KMS-11 (cell line): ENCODE results near the gene PLIN3.
A peak's percentile ranks its signal among the peaks of the same experiment; 100 is the strongest.

Experiments used
- H2AFZ ChIP-seq: fragments of 200-600 bp; sonication (generic); 2 replicates; pipeline ENCODE4 v1.6.1; 2016; ENCODE audit warnings: antibody characterized with exemption, mixed run types, low read depth
- H3K27ac ChIP-seq: fragments of 200-600 bp; sonication (generic); 2 replicates; pipeline ENCODE4 v1.6.1; 2016; ENCODE audit warnings: mild to moderate bottlenecking, mixed run types
- H3K27me3 ChIP-seq: fragments of 200-600 bp; sonication (generic); 2 replicates; pipeline ENCODE4 v1.6.1; 2017; ENCODE audit warnings: mild to moderate bottlenecking, low read depth, mixed run types, moderate library complexity; ENCODE audit not compliant: insufficient read depth
- H3K36me3 ChIP-seq: fragments of 200-600 bp; sonication (generic); 2 replicates; pipeline ENCODE4 v1.6.1; 2017; ENCODE audit warnings: mild to moderate bottlenecking, mixed run types; ENCODE audit not compliant: insufficient read depth
- H3K4me1 ChIP-seq: fragments of 200-600 bp; sonication (generic); 2 replicates; pipeline ENCODE4 v1.6.1; 2016; ENCODE audit warnings: mild to moderate bottlenecking, low read depth, mixed run types; ENCODE audit not compliant: poor library complexity, severe bottlenecking
- H3K4me2 ChIP-seq: fragments of 200-600 bp; sonication (generic); 2 replicates; pipeline ENCODE4 v1.7.0; 2016; ENCODE audit warnings: mild to moderate bottlenecking, mixed run types
- H3K4me3 ChIP-seq: fragments of 200-600 bp; sonication (generic); IDR thresholded peaks from 2 replicates; pipeline ENCODE4 v1.6.1; 2017; ENCODE audit warnings: low read depth, low read length, mixed read lengths; ENCODE audit not compliant: insufficient read depth
- H3K79me2 ChIP-seq: fragments of 200-600 bp; sonication (generic); 2 replicates; pipeline ENCODE4 v1.6.1; 2016; ENCODE audit warnings: low read depth, mixed run types; ENCODE audit not compliant: insufficient read depth
- H3K9ac ChIP-seq: fragments of 200-600 bp; sonication (generic); 2 replicates; pipeline ENCODE4 v1.6.1; 2016; ENCODE audit warnings: mild to moderate bottlenecking, mixed run types
- H4K20me1 ChIP-seq: fragments of 200-600 bp; sonication (generic); 2 replicates; pipeline ENCODE4 v1.6.1; 2016; ENCODE audit warnings: mild to moderate bottlenecking, mixed run types; ENCODE audit not compliant: insufficient read depth
- CTCF ChIP-seq: fragments of 200-600 bp; sonication (generic); conservative IDR thresholded peaks from 2 replicates; pipeline ENCODE4 v1.6.1; 2017; ENCODE audit warnings: low read depth, mild to moderate bottlenecking, antibody characterized with exemption, low read length, moderate library complexity, mixed read lengths

The PLIN3 gene

GRCh38 chr19:4791183-4792018 lies 76.1 kb downstream of the PLIN3 start, which contains the start of gene FEM1A:
TSS of gene FEM1A (plus strand) at chr19:4791734. CDS start at chr19:4791855, 121 bp downstream.
- peak within 1 kb of the TSS; percentile 97 for H2AFZ ChIP-seq
- TF ChIP-seq CTCF, result peak; percentile 87
- peaks cover 35% of the 10 kb centered on the region for H3K79me2 ChIP-seq
- H3K4me3 ChIP-seq, result no peak within 1 kb of the TSS
- H3K27me3 ChIP-seq, result no peaks in the 10 kb centered on the region; the same call in 1 of the 2 replicates
- peak within 1 kb of the TSS; percentile 91 for H3K27ac ChIP-seq
- H3K4me1 ChIP-seq, result no peaks in the 10 kb centered on the region
- H3K9ac ChIP-seq, result peak within 1 kb of the TSS; percentile 98
- H4K20me1 ChIP-seq, result no peaks in the 10 kb centered on the region
- H3K4me2 ChIP-seq, result peak within 1 kb of the TSS; percentile 89
- H3K36me3 ChIP-seq, result no peaks in the 10 kb centered on the region; the same call in 1 of the 2 replicates
